ENCODE data around the gene MNDA. TPM values are rescaled to one million over a fixed set of nuclear protein-coding genes. Genes with fewer than 3 reads are reported as not detected.

MNDA gene
- total and polyA plus RNA-seq, 7 donors = 1.9 to 7.7 (median 4.8) TPM

DNA sequence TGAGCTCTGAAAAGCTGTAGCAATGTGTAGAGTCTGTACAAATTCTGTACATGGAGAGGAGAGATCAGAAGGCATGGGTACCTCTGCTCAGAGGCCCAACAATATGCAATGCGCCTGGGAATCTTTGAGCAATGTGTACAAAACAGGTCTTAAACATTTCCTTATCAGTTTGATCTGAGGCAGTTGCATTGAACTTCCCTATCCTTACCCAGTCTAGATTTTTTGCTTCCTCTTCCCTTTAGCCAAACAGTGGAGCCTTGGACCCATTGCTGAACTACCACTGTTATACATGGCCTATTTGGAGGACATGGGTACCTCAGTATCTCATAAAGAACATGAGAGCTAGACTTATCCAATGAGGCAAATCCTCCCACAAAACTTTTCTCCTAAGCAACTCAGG is 12.6 kb upstream of the MNDA start:
- no peak overlapping the region for H3K27ac ChIP-seq
- peaks cover 0 to 6% (median 0%) of the 10 kb centered on the region in 4 donors for H3K4me1 ChIP-seq
- H3K9me3 ChIP-seq = no peaks in the 10 kb centered on the region
- DNase-seq = no peak
- intact Hi-C loops (cut with DNase I) = no loop called here
- no peaks in the 10 kb centered on the region for H3K27me3 ChIP-seq
- no peak overlapping the region for H3K4me3 ChIP-seq
- WGBS, 2 donors = 37 to 54% methylated on average over 1 of the region's 1 CpG
- H3K36me3 ChIP-seq = no peaks in the 10 kb centered on the region
- TF ChIP-seq, protein P1, sequence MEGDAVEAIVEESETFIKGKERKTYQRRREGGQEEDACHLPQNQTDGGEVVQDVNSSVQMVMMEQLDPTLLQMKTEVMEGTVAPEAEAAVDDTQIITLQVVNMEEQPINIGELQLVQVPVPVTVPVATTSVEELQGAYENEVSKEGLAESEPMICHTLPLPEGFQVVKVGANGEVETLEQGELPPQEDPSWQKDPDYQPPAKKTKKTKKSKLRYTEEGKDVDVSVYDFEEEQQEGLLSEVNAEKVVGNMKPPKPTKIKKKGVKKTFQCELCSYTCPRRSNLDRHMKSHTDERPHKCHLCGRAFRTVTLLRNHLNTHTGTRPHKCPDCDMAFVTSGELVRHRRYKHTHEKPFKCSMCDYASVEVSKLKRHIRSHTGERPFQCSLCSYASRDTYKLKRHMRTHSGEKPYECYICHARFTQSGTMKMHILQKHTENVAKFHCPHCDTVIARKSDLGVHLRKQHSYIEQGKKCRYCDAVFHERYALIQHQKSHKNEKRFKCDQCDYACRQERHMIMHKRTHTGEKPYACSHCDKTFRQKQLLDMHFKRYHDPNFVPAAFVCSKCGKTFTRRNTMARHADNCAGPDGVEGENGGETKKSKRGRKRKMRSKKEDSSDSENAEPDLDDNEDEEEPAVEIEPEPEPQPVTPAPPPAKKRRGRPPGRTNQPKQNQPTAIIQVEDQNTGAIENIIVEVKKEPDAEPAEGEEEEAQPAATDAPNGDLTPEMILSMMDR (IDR thresholded peaks at IDR 0.05) = no peak
- TF ChIP-seq POLR2AphosphoS5 (IDR thresholded peaks at IDR 0.05) (no peak), EP300 (IDR thresholded peaks at IDR 0.05) (no peak)

DNA sequence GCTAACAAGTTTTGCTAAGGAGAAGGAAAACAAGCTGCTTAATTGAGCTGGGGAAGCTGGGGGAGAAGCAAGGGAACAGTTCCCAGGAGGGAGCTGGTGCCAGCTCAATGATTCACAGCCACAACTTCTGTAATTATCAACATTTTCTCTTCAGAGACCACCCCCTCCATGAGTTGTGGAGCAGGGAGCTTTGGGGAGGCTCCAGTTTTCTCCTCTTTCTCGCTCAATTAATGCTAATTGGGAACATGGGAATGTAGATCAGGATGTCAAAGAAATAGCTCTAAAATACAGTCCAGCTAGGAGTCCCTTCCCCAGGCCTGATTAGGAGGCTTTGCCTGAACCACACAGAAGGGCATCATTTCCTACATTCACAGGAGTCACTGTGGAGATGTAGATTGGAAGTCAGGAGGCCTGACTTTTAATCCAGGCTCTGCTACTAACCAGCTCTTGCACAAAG is 12.1 kb upstream of the MNDA start:
- Histone ChIP-seq H3K27ac (no peak overlapping the region), H3K4me3 (no peak overlapping the region), H3K9me3 (no peaks in the 10 kb centered on the region), H3K36me3 (no peaks in the 10 kb centered on the region), H3K4me1 (peaks cover 0 to 6% (median 0%) of the 10 kb centered on the region in 4 donors), H3K27me3 (no peaks in the 10 kb centered on the region)
- 66 to 74% methylated on average over 1 of the region's 1 CpG for WGBS, 2 donors
- no peak for TF ChIP-seq POLR2AphosphoS5 (IDR thresholded peaks at IDR 0.05)
- TF ChIP-seq EP300 (IDR thresholded peaks at IDR 0.05) = no peak
- TF ChIP-seq POLR2A (IDR thresholded peaks at IDR 0.05) = no peak
- intact Hi-C loops (cut with DNase I) = no loop called here
- DNase-seq = no peak

DNA sequence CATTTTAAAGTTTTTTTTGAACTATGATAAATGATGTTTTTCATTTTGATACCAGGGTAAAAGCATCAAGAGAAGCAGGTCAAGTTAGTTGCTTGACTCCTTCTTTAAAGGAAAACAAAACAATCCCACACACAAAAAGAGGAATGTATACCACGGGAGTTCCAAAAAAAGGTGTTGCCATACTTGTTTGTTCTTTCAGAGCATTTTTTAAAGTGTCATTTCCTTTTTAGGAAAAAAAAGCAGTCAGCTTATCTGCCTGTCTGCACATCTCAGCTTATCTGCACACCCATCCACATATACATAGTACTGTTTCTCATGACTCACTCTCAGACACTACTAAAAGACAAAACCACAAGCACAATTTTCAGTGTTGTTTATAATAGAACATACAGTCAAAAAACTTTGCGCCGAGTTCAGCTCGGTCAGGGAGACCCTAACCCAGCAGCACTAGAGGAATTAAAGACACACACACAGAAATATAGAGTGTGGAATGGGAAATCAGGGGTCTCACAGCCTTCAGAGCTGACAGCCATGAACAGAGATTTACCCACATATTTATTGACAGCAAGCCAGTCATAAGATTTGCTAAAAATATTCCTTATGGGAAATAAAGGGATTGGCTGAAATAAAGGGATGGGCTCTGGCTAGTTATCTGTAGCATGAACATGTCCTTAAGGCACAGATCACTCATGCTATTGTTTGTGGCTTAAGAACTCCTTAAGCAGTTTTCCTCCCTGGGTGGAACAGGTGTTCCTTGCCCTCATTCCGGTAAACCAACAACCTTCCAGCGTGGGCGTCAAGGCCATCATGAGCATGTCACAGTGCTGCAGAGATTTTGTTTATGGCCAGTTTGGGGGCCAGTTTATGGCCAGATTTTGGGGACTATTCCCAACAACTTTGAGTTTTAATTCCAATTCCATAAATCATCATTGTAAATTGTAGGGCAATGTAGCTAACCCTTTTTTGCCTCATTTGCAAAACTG is 11.4 kb upstream of the MNDA start:
- H3K4me1 ChIP-seq = peaks cover 0 to 6% (median 0%) of the 10 kb centered on the region in 4 donors
- no peak for TF ChIP-seq POLR2AphosphoS5 (IDR thresholded peaks at IDR 0.05)
- TF ChIP-seq EP300 (IDR thresholded peaks at IDR 0.05) = no peak
- TF ChIP-seq, protein P1 (IDR thresholded peaks at IDR 0.05) = no peak
- no peak for TF ChIP-seq POLR2A (IDR thresholded peaks at IDR 0.05)
- no peak overlapping the region for H3K27ac ChIP-seq
- no peaks in the 10 kb centered on the region for H3K27me3 ChIP-seq
- WGBS, 2 donors = 58 to 72% methylated on average over 7 of the region's 7 CpGs
- intact Hi-C loops (cut with DNase I) = no loop called here
- no peaks in the 10 kb centered on the region for H3K36me3 ChIP-seq
- peaks cover 0 to 3% (median 0%) of the 10 kb centered on the region in 4 donors for H3K9me3 ChIP-seq
- DNase-seq = no peak
- no peak overlapping the region for H3K4me3 ChIP-seq

DNA sequence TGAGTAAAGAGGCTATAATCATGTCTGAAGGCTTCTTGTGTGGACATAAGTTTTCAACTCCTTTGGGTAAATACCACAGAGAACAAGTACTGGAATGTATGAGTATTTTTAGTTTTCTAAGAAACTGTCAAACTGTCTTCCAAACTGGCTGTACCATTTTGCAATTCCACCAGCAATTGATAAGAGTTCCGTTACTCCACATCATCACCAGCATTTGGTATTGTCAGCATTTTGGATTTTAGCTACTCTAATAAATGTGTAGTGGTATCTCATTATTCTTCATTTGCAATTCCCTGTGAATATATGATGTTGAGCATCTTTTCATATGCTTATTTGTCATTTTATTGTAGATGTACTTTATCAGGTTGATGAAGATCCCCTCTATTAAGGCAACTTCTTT is 9.4 kb upstream of the MNDA start:
- no peak for DNase-seq
- TF ChIP-seq, protein P1 (IDR thresholded peaks at IDR 0.05) = no peak
- no peak for TF ChIP-seq EP300 (IDR thresholded peaks at IDR 0.05)
- TF ChIP-seq POLR2A (IDR thresholded peaks at IDR 0.05) = no peak
- no peak for TF ChIP-seq POLR2AphosphoS5 (IDR thresholded peaks at IDR 0.05)
- 88 to 89% methylated on average over 1 of the region's 1 CpG for WGBS, 2 donors
- H3K4me3 ChIP-seq = no peak overlapping the region
- H3K27ac ChIP-seq = no peak overlapping the region
- H3K9me3 ChIP-seq = peaks cover 0 to 3% (median 0%) of the 10 kb centered on the region in 4 donors
- no peaks in the 10 kb centered on the region for H3K27me3 ChIP-seq
- no peaks in the 10 kb centered on the region for H3K36me3 ChIP-seq
- intact Hi-C loops (cut with DNase I) = no loop called here
- peaks cover 0 to 6% (median 0%) of the 10 kb centered on the region in 4 donors for H3K4me1 ChIP-seq

DNA sequence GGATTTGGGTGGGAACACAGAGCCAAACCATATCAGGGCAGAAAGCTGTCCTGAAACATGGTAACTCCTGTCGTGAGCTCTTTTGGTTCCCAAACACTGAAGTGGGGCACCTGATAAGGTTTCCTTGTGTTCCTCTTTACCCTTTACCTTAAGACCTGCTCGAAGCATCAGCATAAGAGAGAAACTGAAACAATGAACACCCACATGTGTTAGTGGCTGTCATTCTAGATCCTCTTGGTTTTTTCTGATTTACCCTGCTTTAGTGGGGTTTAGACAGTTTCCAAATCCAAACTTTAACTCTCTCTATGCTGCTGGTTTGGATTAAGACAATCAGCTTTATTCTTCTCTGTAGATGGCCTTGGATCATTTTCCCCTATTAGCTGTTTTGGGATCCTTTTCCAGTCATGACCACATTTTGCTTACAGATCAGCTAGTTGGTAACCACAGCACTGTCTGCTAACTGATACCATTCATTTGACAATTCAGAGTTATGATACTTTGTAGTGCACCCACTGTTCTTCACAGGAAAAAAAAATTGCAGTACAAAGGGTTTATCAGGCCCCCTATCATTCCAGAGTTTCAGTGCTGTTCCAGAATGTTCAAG is 975 bp upstream of the MNDA start:
- WGBS, 2 donors = 53 to 60% methylated on average over 2 of the region's 2 CpGs
- H3K9me3 ChIP-seq = peaks cover 0 to 4% (median 2%) of the 10 kb centered on the region in 4 donors
- DNase-seq = no peak
- H3K27me3 ChIP-seq = no peaks in the 10 kb centered on the region
- H3K27ac ChIP-seq = peak overlapping the region in 1 of 4 donors; percentile 8
- no peak overlapping the region for H3K4me3 ChIP-seq
- no peak for TF ChIP-seq POLR2A (IDR thresholded peaks at IDR 0.05)
- TF ChIP-seq EP300 (IDR thresholded peaks at IDR 0.05) = no peak
- TF ChIP-seq, protein P1 (IDR thresholded peaks at IDR 0.05) = no peak
- no peak for TF ChIP-seq POLR2AphosphoS5 (IDR thresholded peaks at IDR 0.05)
- intact Hi-C loops (cut with DNase I) = no loop called here
- H3K4me1 ChIP-seq = no peaks in the 10 kb centered on the region
- H3K36me3 ChIP-seq = no peaks in the 10 kb centered on the region

All from sigmoid colon (tissue), 7 donors.